Thyroid gland (tissue), 4 donors: ENCODE data around the gene ZNF804B. TPM values are rescaled to one million over a fixed set of nuclear protein-coding genes. Genes with fewer than 3 reads are reported as not detected.

Experiments used
- DNase-seq, 2 donors: peaks; one replicate each; pipeline ENCODE4 v3.0.0-alpha.2; 2019
- H3K27ac ChIP-seq, 3 donors: fragments of 200-600 bp; sonication (generic); 1 replicate in 2 of 3; 2 replicates in 1 of 3; pipeline ENCODE4 v1.5.1; 2016 to 2019; ENCODE audit warnings: mild to moderate bottlenecking in 1 of 3, moderate library complexity in 1 of 3
- H3K27me3 ChIP-seq: fragments of 200-600 bp; sonication (generic); one replicate; pipeline ENCODE4 v1.5.1; 2019
- H3K36me3 ChIP-seq, 2 donors: fragments of 200-600 bp; sonication (generic); one replicate each; pipeline ENCODE4 v1.5.1; 2016 to 2019
- H3K4me1 ChIP-seq, 2 donors: fragments of 200-600 bp; sonication (generic); one replicate each; pipeline ENCODE4 v1.5.1; 2017 to 2019
- H3K4me3 ChIP-seq, 3 donors: fragments of 200-600 bp; sonication (generic); replicated peaks in 1 of 3; 1 replicate in 2 of 3; 2 replicates in 1 of 3; pipeline ENCODE4 v1.5.1; 2016; ENCODE audit warnings: mild to moderate bottlenecking in 1 of 3
- H3K9me3 ChIP-seq: fragments of 200-600 bp; sonication (generic); one replicate; pipeline ENCODE4 v1.5.1; 2017
- POLR2A ChIP-seq, 2 donors: fragments of 450-650 bp; IDR thresholded peaks; one replicate each; pipeline ENCODE4 v1.6.1; 2017; ENCODE audit warnings: antibody characterized with exemption in 2 of 2, mild to moderate bottlenecking in 2 of 2, moderate library complexity in 1 of 2
- WGBS, 2 donors: methylation state at CpG; one replicate each; pipeline ENCODE4 v1.1.5; 2017; 5-methylcytosine and 5-hydroxymethylcytosine counted together
- intact Hi-C: fragments of 100-400 bp; cut with DNase I; formaldehyde crosslinking; loops from one replicate; pipeline ENCODE4 v1.15.1; 2023
- total RNA-seq, 4 donors: library from RNA; depleted of rRNA; stranded (reverse); fragments of >200 nt; gene quantifications; one replicate each; pipeline ENCODE4 v1.2.3, GENCODE V29; 2016
- TF ChIP-seq, protein P1 (sequence below), 6 experiments: fragments of 200-600 bp in 3 of 6; fragments of 450-650 bp in 3 of 6; sonication (generic) in 3 of 6; IDR thresholded peaks; one replicate each; pipeline ENCODE4 v1.5.1; 2016 to 2019; ENCODE audit warnings: antibody characterized with exemption in 6 of 6, mild to moderate bottlenecking in 2 of 6, inconsistent platforms in 1 of 6, moderate library complexity in 1 of 6

Gene ZNF804B
- total RNA-seq, 4 donors from 2014 or later: 18.3 to 49.1 (median 29.7) TPM

DNA sequence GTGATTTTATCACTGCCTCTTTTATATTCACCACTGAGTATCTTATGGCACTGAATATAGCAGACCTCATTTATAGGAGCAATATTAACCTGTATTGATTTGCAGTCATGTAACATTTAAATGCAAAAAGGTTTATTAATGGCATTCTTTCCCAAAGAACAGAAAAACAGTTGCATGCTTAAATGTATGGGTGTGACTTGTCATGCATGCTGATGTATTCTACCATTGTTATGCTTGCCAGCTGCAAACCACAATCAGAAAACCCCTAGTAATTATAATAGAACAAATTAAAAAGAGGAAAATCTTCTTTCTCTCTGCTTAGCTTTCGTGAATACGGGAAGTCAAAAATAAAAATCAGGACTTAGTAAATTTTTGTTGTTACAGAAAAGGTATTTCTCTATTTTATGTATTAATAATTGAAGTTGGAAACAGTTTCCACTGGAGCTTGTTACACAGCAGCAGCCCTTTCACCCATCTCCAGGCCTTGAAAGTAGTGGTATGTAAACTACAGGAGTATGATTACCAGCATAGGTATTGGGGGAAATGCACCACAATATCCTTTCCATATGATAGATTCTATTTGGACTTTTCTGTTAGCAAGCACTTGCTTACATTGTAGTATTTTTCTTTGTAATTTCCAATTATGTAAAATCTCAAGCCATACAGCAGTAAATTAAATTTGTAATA lies 183.5 kb downstream of the ZNF804B start:
- DNase-seq: no peak
- no peak for TF ChIP-seq POLR2A (IDR thresholded peaks at IDR 0.05)
- TF ChIP-seq, protein P1, sequence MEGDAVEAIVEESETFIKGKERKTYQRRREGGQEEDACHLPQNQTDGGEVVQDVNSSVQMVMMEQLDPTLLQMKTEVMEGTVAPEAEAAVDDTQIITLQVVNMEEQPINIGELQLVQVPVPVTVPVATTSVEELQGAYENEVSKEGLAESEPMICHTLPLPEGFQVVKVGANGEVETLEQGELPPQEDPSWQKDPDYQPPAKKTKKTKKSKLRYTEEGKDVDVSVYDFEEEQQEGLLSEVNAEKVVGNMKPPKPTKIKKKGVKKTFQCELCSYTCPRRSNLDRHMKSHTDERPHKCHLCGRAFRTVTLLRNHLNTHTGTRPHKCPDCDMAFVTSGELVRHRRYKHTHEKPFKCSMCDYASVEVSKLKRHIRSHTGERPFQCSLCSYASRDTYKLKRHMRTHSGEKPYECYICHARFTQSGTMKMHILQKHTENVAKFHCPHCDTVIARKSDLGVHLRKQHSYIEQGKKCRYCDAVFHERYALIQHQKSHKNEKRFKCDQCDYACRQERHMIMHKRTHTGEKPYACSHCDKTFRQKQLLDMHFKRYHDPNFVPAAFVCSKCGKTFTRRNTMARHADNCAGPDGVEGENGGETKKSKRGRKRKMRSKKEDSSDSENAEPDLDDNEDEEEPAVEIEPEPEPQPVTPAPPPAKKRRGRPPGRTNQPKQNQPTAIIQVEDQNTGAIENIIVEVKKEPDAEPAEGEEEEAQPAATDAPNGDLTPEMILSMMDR (IDR thresholded peaks at IDR 0.05): no peak
- intact Hi-C loops: no loop called here
- 89 to 93% methylated on average over 2 of the region's 2 CpGs for WGBS, 2 donors
- Histone ChIP-seq H3K27me3 (no peaks in the 10 kb centered on the region), H3K4me1 (no peaks in the 10 kb centered on the region), H3K9me3 (no peaks in the 10 kb centered on the region), H3K36me3 (no peaks in the 10 kb centered on the region), H3K4me3 (no peak overlapping the region), H3K27ac (no peak overlapping the region)

DNA sequence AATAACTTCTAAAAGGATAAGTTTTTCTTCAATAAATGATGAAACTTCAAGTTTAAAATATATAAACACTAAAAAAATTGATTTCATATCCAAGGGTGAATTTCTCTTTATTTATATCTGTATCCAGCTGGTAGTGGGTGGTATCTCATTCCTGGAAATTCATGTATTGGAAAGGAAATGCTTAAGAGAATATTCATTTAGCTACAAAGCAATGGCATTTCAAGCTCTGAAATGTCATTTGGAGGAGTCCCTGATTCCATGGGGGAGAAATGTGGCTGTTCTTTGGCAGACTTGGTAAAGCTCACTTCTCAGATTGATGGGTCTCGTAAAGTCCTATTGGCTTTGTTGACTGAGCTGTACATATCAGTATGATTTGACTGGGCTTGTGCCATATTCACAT lies 192.3 kb downstream of the ZNF804B start:
- no peak for DNase-seq
- Histone ChIP-seq H3K36me3 (no peaks in the 10 kb centered on the region), H3K4me3 (no peak overlapping the region), H3K9me3 (no peaks in the 10 kb centered on the region), H3K27me3 (no peaks in the 10 kb centered on the region), H3K27ac (no peak overlapping the region), H3K4me1 (no peaks in the 10 kb centered on the region)
- intact Hi-C loops: no loop called here
- TF ChIP-seq, protein P1 (IDR thresholded peaks at IDR 0.05): no peak
- TF ChIP-seq POLR2A (IDR thresholded peaks at IDR 0.05): no peak
- 94 to 96% methylated on average over 1 of the region's 1 CpG for WGBS, 2 donors

DNA sequence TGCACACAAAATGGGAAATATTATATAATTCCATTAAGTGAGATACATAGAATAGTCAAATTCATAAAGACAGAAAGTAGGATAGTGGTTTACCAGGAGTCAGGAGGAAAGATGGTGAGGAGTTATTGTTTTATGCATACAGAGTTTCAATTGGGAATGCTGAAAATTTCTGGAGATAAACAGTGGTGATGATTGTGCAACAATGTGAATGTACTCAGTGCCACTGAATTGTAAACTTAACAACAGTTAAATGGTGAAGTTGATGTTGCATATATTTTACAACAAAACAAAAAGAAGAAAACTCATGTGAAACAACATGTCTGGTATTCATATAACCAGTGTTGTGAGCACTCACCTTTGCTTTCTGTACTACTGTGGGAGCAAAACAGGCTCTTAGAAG lies 204.9 kb downstream of the ZNF804B start:
- H3K27ac ChIP-seq: no peak overlapping the region
- H3K36me3 ChIP-seq: no peaks in the 10 kb centered on the region
- no peaks in the 10 kb centered on the region for H3K27me3 ChIP-seq
- intact Hi-C loops: no loop called here
- no peaks in the 10 kb centered on the region for H3K4me1 ChIP-seq
- no peak for DNase-seq
- no peak overlapping the region for H3K4me3 ChIP-seq
- H3K9me3 ChIP-seq: no peaks in the 10 kb centered on the region
- TF ChIP-seq POLR2A (IDR thresholded peaks at IDR 0.05): no peak
- TF ChIP-seq, protein P1 (IDR thresholded peaks at IDR 0.05): no peak

DNA sequence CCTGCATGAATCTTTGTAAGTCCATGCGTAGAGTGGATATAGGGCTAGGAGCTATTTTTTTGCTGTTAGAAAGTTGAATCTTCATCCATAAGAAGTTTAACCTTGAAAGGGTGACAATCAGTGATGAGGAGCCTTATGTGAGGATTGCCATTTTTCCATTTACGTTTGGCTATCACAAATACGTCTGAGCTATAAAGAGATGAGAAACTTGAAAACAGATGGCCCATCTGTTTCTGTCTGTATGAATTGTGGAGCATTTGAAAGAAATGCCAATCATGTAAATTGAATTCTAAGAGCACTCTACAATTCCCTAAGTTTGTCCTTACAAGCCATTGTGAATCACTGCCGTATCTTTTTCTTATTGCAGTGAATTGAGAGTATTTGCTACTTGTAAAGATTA lies 205.9 kb downstream of the ZNF804B start:
- TF ChIP-seq, protein P1 (IDR thresholded peaks at IDR 0.05): no peak
- no peak for TF ChIP-seq POLR2A (IDR thresholded peaks at IDR 0.05)
- Histone ChIP-seq H3K4me1 (no peaks in the 10 kb centered on the region), H3K4me3 (no peak overlapping the region), H3K36me3 (no peaks in the 10 kb centered on the region), H3K27ac (no peak overlapping the region), H3K9me3 (no peaks in the 10 kb centered on the region), H3K27me3 (no peaks in the 10 kb centered on the region)
- no peak for DNase-seq
- intact Hi-C loops: no loop called here
- 78 to 79% methylated on average over 4 of the region's 4 CpGs for WGBS, 2 donors

DNA sequence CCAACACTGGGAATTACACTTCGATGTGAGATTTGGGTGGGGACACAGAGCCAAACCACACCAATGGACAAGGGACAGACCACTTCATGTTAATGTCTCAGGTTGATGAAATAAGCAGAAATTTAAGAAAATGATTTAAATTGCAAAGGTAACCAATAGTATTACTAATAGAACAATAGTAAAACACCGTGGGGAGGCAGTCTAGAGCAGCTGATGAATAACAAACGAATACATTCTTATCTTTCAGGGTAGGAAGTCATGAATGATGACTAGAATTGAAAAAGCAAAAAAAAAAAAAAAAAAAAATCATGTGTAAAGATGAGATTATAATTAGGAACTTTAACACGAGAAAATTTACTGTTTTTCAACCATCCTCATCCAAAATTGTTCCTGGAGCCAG lies 207.9 kb downstream of the ZNF804B start:
- H3K36me3 ChIP-seq: no peaks in the 10 kb centered on the region
- DNase-seq: no peak
- no peak overlapping the region for H3K27ac ChIP-seq
- no peaks in the 10 kb centered on the region for H3K9me3 ChIP-seq
- H3K27me3 ChIP-seq: no peaks in the 10 kb centered on the region
- 76 to 82% methylated on average over 4 of the region's 4 CpGs for WGBS, 2 donors
- TF ChIP-seq, protein P1 (IDR thresholded peaks at IDR 0.05): no peak
- TF ChIP-seq POLR2A (IDR thresholded peaks at IDR 0.05): no peak
- H3K4me3 ChIP-seq: no peak overlapping the region
- H3K4me1 ChIP-seq: no peaks in the 10 kb centered on the region
- intact Hi-C loops: no loop called here
